Measurements from ENCODE around the gene PRMT1. TPM values are rescaled to one million over a fixed set of nuclear protein-coding genes. Genes with fewer than 3 reads are reported as not detected.

The PRMT1 gene
- total and polyA plus RNA-seq, 9 of the 15 experiments (the other 6 are each of a cell fraction or from before 2014, with no cell fraction given) = 13.3 to 464 (median 326) TPM

GRCh38 chr19:49677231-49677900 is at the start of gene PRMT1 (continued):
- TF ChIP-seq FOXP4 (CRISPR knock-in tag; IDR thresholded peaks at IDR 0.05; ENCODE audit: borderline replicate concordance) = 0 out of 2 replicates have a peak, but pooled peaks have one; percentile 18
- TF ChIP-seq TSHZ1 (CRISPR knock-in tag; IDR thresholded peaks at IDR 0.05) = no peak
- TF ChIP-seq MTA2 (IDR thresholded peaks at IDR 0.05; ENCODE audit: low read depth) = no peak
- TF ChIP-seq YY1 (IDR thresholded peaks at IDR 0.05; ENCODE audit: borderline replicate concordance in 1 of 3, control insufficient read depth in 1 of 3, extremely low read depth in 1 of 3, insufficient read depth in 3 of 3, insufficient read length in 1 of 3, insufficient replicate concordance in 2 of 3, low read depth in 1 of 3, low read length in 2 of 3) = peak; percentile 79 to 95 (median 89)
- peak; percentile 67 for TF ChIP-seq ZFX (CRISPR knock-in tag; IDR thresholded peaks at IDR 0.05)
- peak; percentile 99 for TF ChIP-seq NKRF (IDR thresholded peaks at IDR 0.05; ENCODE audit: borderline replicate concordance)
- 0 out of 2 replicates have a peak, but pooled peaks have one; percentile 38 for TF ChIP-seq ZNF143 (CRISPR knock-in tag; IDR thresholded peaks at IDR 0.05)
- no peak for TF ChIP-seq ATF1 (CRISPR knock-in tag; IDR thresholded peaks at IDR 0.05)
- no peak for TF ChIP-seq ATF1 (tag; IDR thresholded peaks at IDR 0.05)
